Measurements from ENCODE around the gene MORN1.

MORN1 gene

DNA sequence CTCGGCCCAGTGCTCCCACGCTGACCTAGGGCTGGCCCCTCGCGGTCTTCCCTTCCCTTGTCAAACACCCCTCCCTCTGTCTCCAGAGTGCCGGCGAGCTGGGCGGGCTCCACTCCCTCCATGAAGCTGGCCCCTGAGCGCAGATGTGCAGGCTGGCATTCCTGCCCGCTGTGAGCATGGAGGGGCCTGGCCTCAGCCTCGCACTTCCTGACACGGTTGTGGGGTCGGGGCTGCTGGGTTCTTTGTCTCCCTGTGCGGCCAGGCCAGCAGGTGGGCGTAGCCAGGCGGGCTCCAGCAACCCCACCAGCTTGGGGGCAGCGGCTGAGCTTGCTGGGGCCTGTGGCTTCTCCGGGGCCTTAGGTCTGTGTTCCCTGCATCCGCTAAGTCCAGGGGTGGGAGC is 35.2 kb upstream of the MORN1 start:
- in situ Hi-C loops (cut with MboI; ENCODE audit: low pct_unique_long_range_greater_than_20kb, low sequenced_read_pairs), result no loop called here
- no peak for DNase-seq

DNA sequence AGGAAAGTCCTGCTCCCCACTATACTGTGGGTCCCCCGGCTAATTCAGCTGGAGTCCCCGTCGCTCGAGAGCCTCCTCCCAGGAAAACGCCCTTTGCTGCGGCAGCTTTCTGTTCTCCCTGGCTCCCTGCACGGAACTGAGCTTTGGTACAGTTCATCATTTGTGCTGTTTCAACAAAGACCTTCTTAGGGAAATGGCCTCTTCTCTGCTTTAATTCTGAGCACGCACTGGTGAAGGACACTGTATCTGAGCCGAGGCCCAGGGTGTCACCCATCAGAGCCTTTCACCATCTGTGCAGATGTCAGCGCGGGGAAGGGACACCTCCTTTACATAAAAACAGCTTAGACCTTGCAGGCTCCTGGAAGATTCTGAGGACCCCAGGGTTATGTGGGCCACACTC is 34.5 kb upstream of the MORN1 start:
- in situ Hi-C loops (cut with MboI; ENCODE audit: low pct_unique_long_range_greater_than_20kb, low sequenced_read_pairs), result no loop called here
- DNase-seq, result no peak

DNA sequence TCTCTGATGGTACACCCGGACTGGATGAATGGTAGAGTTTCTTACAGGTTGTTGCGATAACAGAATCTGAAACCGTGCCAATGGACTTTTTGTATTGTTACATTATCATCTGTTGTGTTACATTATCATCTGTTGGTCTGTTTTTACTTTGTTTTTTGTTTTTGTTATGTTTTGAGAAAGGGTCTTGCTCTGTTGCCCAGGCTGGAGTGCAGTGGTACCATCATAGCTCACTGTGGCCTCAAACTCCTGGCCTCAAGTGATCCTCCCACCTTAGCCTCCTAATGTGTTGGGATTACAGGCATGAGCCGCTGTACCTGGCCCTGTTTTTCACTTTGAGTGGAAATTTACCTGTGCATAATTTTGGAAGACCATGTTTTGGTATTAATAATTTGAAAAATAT is 31.2 kb upstream of the MORN1 start:
- in situ Hi-C loops (cut with MboI; ENCODE audit: low pct_unique_long_range_greater_than_20kb, low sequenced_read_pairs), result no loop called here
- no peak for DNase-seq

DNA sequence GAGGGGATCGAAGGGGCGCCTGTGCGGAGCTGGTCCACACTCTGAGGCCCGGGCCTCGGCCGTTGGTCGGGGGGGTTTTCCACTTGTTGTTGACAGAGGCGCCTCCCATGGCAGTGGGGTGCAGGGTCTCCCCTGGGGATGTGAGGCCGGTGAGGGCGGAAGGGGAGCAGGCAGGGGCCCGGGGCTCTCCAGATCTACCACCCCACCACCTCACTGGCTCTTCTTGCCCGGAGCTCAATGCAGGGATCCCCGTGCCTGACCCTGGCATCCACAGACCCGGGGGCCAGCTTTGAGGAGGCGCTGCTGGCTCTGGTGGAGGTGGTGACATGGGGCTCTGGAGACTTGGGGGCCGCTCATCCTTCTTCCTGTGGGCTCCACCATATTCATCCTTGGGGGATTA is 28.1 kb upstream of the MORN1 start:
- in situ Hi-C loops (cut with MboI; ENCODE audit: low pct_unique_long_range_greater_than_20kb, low sequenced_read_pairs), result no loop called here
- DNase-seq, result no peak

DNA sequence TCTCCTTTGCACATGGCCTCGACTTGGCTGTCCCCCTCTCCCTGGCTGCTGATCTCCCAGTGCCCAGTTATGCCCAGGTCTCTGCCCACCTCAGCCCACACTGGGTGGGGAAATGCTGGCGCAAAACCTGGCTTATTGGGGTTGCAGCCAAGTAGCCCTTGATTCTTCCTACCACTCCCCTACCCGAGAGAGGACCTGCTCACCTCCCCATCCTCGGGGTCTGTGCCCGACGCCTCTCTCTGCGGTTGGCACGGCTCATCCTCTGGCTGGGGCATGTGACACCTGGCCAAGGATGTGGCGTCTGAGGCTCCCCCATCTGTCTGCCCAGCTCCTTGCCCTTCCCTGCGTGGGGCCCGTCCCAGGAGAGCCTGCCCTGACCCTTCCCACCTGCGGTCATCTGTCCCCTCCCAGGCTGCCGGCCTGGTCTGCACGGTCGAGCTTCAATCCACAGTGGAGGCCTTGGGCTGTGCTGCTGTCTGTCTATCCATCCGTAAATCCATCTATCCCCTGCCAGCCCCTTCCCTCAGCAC is 27.5 kb upstream of the MORN1 start:
- in situ Hi-C loops (cut with MboI; ENCODE audit: low pct_unique_long_range_greater_than_20kb, low sequenced_read_pairs), result no loop called here
- DNase-seq, result no peak

DNA sequence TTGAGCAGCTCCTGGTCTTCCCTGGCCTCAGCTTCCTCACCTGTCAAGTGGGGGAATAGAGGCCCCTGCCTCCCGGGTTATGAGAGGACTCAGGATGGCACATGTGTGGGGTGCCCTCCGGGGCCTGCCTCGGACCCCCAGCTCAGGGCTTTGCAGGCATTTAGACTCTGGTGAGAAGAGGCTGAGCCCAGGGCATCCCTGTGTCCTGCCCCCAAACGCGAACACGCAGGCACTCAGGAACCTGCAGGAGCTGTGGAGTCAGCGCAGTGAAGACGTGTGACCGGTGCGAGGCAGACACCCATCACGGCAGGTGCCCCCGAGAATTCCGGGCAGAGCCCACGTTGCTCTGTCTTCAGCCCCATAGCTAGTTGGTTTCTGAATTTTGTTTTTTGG is 26.5 kb upstream of the MORN1 start:
- DNase-seq, result no peak
- in situ Hi-C loops (cut with MboI; ENCODE audit: low pct_unique_long_range_greater_than_20kb, low sequenced_read_pairs), result no loop called here

DNA sequence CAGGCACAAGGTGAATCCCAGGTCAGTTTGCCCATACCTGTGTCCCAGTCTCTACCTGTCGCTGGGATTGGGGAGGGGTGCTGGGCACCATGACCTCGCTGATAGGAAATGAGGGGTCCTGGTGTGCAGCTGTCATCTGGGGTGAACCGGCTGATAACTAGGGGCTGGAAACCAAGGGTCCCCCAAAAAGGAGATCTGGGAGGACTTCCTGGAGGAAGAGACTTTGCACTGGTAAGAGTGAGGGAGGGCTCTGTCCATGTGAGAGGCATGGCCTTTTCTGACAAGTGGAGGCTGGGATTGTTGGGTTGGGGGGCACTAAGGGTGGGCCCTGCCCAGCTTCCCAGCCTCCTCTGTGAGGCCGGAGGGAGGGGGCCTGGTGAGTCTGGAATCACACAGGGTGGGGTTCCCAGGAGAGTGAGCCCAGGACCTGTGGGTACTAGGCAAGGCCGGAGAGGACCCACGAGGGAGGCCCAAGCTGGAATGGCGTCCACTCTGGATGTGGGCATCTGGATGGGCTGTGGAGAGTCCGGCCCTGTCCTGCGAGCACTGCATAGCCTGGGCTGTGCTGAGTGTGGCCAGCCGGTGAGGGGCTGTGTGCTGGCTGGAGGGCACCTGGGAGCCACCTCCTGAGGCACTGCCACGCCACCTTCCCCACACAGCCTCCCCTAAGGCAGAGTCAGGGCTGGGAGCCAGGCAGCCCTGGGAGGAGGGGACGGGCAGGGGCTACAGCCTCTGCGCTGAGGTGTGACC is 25.9 kb upstream of the MORN1 start:
- DNase-seq, result no peak
- in situ Hi-C loops (cut with MboI; ENCODE audit: low pct_unique_long_range_greater_than_20kb, low sequenced_read_pairs), result no loop called here

DNA sequence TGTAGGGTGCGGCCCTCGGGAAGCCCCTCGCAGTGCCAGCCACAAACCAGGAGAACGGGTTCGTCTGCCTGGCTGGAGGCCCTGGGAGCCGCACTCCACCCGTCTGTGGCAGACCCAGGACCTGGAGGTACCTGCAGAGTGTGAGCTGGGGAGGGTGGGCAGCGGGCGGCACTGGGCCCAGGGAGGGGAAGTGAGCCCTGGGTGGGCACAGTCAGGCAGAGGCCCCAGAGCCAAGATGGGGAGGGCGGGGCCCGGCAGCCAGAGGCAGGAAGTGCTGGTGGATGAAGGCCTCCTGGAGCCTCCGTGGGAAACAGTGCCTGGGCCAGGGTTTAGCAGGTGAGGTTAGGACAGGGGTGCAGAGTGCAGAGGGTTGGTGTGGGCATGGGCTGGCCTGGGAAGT is 25.0 kb upstream of the MORN1 start:
- in situ Hi-C loops (cut with MboI; ENCODE audit: low pct_unique_long_range_greater_than_20kb, low sequenced_read_pairs), result no loop called here
- DNase-seq, result no peak

DNA sequence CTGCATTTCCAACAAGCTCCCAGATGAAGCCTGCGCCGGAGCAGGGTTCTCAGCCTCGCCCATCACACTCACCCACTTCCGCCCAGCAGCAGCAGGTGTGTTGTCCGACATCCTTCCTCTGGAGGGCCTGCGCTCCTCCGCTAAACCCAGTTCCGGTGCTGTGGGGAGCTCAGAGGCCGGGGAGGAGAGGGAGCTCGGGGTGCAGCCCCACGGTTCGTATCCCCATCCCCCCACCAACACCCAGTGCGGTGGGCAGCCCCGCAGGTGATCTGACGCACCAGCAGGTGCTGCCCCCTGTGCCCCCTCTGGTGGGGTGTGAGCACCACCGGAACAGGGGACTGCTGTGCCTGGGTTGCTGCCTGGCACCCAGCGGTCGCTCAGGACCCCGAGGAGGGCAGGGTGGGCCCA is 24.5 kb upstream of the MORN1 start:
- in situ Hi-C loops (cut with MboI; ENCODE audit: low pct_unique_long_range_greater_than_20kb, low sequenced_read_pairs), result no loop called here
- DNase-seq, result no peak

DNA sequence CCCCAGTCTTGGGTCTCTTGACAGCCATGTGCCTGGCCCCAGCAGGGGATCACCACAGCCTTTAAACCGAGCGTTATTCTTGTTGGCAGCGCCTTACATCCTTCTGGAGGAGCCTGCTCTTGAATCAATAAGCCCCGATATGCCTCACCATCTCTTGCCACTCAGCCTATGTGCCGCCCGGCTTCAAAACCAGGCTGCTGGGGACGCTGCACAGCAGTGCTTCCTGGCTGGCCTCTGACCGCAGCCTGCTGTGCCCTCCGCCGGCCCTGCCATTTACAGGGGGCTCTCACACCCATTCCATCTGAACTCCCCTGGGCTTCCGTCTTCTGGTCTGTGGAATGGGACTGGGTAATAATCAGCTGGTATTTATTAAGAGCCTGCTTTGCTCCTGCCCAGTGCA is 24.0 kb upstream of the MORN1 start:
- in situ Hi-C loops (cut with MboI; ENCODE audit: low pct_unique_long_range_greater_than_20kb, low sequenced_read_pairs), result no loop called here
- DNase-seq, result no peak

DNA sequence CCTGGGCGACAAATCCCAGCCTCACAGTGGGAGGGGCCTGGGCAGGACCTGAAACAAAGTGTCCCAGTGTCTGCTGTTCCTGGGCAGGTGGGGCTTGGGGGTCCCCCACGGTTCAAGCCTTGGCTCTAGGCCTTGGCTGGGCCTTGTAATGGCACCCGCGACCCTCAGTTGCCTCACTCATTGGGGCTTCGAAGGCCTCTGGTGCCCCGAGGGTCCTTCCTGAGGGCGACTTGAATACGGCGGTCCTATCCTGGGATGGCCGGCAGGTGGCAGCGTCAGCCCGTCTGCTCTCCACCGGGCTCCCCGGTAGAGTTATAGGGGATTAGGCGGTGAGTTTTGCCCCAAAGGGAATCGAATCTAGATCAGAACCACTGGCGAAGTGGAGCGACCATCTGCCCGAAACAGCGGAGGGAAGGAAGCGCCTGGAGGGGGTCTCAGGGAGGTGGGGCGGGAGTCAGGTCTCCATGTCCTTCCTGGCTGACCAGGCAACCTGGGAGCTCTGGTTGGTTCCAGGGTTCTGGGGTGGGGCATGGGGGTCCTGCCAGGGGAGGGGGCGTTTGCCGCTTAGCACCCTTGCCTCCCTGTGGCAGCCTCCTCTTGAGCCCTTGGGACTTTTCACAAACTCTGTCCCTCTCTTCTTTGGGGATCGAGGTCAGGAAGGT is 23.1 kb upstream of the MORN1 start:
- in situ Hi-C loops (cut with MboI; ENCODE audit: low pct_unique_long_range_greater_than_20kb, low sequenced_read_pairs), result no loop called here
- DNase-seq, result peak; percentile 75

DNA sequence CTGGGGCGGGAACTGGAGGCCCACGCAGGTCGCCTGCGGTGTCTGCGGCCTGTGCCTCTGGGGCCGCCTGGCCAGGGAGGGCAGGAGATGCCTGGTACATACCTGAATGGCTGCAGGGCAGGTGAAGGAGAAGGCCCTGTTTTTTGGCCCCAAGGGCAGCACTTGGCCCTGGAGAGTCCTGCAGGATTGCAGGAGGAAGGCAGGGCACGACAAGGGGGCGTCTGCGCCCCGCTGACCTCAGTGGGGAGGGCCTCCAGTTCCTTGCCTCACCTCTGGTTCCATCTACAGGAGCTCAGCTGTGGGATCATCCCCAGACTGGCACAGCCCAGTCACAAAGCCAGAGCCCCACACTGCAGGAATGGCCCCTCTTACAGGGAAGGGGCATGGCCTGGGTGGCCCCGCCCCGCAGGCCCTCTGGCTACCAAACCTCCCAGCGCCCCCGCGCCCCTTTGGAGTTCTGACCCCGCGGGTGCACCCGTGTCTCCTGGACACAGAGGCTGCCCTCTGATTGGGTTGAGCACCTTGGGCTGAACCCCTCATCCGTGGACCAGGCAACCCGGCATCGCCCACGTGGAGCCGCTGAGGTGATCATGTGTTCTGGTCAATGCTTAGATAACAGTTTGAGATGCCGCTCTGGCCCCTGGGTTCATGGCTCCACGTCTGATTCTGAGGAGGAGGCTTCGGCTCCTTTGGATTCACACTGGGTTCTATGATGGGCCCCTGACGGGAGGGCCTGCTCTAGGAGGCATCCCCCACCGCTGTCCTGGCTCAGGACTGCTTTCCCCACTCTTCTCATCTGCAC is 22.3 kb upstream of the MORN1 start:
- peak; percentile 19 for DNase-seq
- in situ Hi-C loops (cut with MboI; ENCODE audit: low pct_unique_long_range_greater_than_20kb, low sequenced_read_pairs), result no loop called here

DNA sequence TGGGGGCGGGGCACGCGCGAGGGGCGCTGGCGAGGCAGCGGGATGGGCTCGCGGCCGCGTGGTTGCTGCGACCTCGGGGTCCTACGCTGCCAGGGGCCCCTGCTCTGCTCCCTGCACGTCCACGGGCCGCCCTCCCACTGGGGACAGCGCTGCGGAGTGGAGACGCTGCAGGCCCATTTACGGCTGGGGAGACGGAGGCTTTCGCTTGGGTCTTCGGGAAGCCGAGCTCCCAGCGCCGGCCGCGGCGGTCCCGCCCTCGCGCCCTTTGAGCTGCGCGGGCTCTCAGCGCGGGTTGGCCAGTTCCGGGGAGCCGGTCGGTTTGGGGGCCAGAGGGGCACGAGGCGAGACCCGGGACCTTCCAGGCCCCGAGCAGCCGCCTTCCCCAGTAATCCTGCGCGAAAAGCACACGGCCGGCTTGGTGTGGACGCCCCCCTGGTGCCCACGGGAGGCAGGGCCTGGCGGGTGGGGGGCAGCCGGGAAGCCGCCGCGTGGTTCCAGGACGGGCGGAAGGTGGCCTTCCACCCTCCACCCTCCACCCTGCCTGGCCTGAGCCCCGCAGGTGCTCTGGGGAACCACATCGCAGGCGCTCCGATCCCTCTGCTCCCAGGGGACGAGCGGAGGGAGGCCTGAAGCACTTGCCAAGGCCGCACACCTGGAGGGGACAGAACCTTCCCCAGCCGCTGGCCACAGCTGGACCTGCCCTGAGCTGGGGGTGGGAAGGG is 21.6 kb upstream of the MORN1 start:
- in situ Hi-C loops (cut with MboI; ENCODE audit: low pct_unique_long_range_greater_than_20kb, low sequenced_read_pairs), result no loop called here

DNA sequence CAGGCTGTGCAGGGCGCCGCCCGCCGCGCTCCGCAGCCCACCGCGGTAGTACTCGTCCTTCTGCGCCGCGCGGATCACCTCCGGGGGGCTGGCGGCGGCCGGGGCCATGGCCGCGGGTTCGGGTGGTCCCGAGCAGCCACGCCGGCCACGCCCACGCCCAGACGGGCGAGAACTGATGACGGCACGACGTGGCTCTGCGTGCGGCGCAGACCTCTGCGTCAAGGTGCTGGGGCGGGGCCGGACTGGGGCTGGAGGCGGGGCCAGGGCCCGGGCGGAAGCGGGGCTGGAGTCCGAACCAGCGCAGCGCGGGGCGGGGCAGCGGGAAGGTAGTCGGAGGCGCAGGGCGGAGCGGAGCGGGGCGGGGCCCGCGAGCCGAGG is 21.0 kb upstream of the MORN1 start, which contains the start of gene PEX10:
Gene PEX10 (minus strand): TSS at position 170 of the 378 bp plus-strand sequence. CDS start 62 bp downstream, at position 108.
- in situ Hi-C loops (cut with MboI; ENCODE audit: low pct_unique_long_range_greater_than_20kb, low sequenced_read_pairs), result no loop called here

More for the DNA sequence above, 21.6 kb upstream of the MORN1 start:
- DNase-seq, result peak; percentile 25

DNA sequence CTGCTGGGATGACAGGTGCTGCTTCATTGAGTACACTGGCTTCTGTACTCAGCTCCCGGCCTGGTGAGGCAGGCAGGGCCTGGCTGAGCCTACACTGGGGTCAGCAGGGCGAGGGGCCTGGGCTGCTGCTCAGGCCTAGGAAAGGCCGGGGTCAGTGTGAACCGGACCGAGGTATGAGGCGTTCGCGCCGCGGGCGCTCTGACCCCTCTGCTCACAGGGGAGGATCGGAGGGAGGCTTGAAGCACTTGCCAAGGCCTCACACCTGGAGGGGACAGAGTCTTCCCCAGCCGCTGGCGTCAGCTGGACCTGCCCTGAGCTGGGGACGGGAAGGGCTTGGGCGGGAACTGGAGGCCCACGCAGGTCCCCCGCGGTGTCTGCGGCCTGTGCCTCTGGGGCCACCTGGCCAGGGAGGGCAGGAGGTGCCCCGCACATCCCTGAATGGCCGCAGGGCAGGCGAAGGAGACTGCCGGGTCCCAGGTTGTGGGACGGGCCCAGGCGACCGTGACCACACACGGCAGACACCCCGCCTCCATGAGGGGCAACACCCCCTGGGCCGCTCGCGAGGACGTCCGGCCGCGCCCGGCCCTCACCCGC is 20.5 kb upstream of the MORN1 start:
- DNase-seq, result no peak
- in situ Hi-C loops (cut with MboI; ENCODE audit: low pct_unique_long_range_greater_than_20kb, low sequenced_read_pairs), result no loop called here

More for the DNA sequence above, 21.0 kb upstream of the MORN1 start, which contains the start of gene PEX10:
- peak; percentile 88 for DNase-seq

DNA sequence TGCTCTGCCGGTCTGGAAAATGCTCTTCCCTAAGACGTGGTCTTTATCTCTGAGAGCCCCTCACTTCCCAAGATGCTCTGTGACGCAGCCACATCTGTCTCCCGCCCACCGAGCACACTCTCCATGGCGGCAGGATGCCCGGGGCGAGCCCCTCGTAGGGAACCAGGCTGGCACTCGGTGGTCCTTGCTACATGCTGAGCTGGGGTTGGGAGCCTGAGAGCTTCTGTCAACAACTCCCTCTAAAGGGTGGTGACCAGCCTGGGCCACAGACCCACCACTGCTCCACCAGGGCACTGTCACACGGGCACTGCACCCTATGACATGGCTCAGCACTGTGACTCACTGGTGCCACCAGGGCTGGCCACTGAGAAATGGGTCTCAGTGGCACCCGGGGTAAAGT is 18.4 kb upstream of the MORN1 start:
- in situ Hi-C loops (cut with MboI; ENCODE audit: low pct_unique_long_range_greater_than_20kb, low sequenced_read_pairs), result no loop called here
- DNase-seq, result no peak

DNA sequence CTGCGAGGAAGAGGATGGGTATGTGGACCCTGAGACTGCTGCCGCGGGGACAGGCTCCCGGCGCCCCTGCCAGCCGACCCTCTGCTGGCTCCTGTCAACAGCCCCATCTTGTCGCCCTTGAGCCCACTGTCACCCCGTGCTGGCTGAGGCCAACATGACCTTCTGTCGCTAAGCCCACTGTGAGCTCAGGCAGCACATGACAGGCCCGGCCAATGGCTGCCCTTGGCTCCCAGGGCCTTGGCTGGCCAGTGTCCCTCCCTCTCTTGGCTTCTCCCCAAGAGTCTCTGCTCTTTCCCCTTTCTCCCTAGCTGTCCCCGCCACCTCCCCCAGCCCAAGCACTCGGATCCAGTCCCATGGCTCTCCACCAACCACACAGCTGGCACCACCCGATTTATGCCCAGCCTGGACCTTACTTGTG is 17.5 kb upstream of the MORN1 start:
- in situ Hi-C loops (cut with MboI; ENCODE audit: low pct_unique_long_range_greater_than_20kb, low sequenced_read_pairs), result no loop called here
- DNase-seq, result no peak

DNA sequence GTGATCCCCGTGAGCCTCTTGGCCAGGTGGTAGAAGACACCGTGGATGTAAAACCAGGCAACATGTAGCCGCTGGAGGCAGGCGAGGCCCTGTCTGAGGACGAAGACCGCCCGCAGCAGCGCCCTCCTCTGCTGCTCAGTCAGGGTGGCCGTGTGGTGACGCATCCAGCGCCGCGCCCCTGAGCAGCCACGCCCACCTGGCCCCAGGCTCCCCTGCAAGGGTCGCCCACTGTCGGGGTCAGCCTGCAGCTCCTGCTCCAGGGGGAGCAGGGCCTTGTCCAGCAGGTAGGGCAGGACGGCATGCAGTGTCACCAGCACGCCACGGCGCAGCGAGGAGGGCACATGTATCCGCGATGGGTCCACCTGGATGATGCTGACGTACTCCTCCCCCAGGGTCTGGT is 17.1 kb upstream of the MORN1 start:
- in situ Hi-C loops (cut with MboI; ENCODE audit: low pct_unique_long_range_greater_than_20kb, low sequenced_read_pairs), result no loop called here
- no peak for DNase-seq

DNA sequence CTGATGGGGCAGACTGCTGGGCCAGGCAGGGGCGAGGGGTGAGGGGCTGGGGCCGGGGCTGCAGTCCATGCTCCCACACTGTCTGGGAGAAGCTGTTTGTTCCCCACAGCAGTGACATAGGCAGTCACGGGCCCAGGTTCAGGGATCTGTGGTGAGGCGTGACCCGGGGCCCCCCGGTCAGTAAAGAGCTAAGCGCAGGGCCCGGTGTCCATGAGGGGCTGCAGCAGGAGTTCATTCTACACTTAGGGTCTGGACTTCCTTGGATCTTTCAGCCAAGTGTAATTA is 16.6 kb upstream of the MORN1 start:
- no peak for DNase-seq
- in situ Hi-C loops (cut with MboI; ENCODE audit: low pct_unique_long_range_greater_than_20kb, low sequenced_read_pairs), result no loop called here
